Measurements from ENCODE around the gene MAVS. TPM values are rescaled to one million over a fixed set of nuclear protein-coding genes. Genes with fewer than 3 reads are reported as not detected.
A peak's percentile ranks its signal among the peaks of the same experiment; 100 is the strongest.

The MAVS gene
- total and polyA plus RNA-seq, 9 of the 15 experiments (the other 6 are each of a cell fraction or from before 2014, with no cell fraction given), result 1.6 to 22.0 (median 11.3) TPM

- TF ChIP-seq, protein P1, sequence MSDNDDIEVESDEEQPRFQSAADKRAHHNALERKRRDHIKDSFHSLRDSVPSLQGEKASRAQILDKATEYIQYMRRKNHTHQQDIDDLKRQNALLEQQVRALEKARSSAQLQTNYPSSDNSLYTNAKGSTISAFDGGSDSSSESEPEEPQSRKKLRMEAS (CRISPR knock-in tag; IDR thresholded peaks at IDR 0.05), result peak; percentile 46; the same call in 1 of the 2 replicates
- TF ChIP-seq, protein P2, sequence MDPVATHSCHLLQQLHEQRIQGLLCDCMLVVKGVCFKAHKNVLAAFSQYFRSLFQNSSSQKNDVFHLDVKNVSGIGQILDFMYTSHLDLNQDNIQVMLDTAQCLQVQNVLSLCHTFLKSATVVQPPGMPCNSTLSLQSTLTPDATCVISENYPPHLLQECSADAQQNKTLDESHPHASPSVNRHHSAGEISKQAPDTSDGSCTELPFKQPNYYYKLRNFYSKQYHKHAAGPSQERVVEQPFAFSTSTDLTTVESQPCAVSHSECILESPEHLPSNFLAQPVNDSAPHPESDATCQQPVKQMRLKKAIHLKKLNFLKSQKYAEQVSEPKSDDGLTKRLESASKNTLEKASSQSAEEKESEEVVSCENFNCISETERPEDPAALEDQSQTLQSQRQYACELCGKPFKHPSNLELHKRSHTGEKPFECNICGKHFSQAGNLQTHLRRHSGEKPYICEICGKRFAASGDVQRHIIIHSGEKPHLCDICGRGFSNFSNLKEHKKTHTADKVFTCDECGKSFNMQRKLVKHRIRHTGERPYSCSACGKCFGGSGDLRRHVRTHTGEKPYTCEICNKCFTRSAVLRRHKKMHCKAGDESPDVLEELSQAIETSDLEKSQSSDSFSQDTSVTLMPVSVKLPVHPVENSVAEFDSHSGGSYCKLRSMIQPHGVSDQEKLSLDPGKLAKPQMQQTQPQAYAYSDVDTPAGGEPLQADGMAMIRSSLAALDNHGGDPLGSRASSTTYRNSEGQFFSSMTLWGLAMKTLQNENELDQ (CRISPR knock-in tag; IDR thresholded peaks at IDR 0.05; ENCODE audit: borderline replicate concordance), result no peak
- TF ChIP-seq POLR3A (IDR thresholded peaks at IDR 0.05; ENCODE audit: borderline replicate concordance, extremely low read depth, insufficient read depth, insufficient read length) (no peak), FOXM1 (IDR thresholded peaks at IDR 0.05; ENCODE audit: low read depth) (peak; percentile 85), FOXM1 (CRISPR knock-in tag; IDR thresholded peaks at IDR 0.05; ENCODE audit: low read depth) (no peak), MED1 (CRISPR knock-in tag; IDR thresholded peaks at IDR 0.05; ENCODE audit: borderline replicate concordance) (no peak), FIP1L1 (IDR thresholded peaks at IDR 0.05; ENCODE audit: low read depth, low read length, poor library complexity, severe bottlenecking) (no peak), ZNF785 (CRISPR knock-in tag; IDR thresholded peaks at IDR 0.05) (no peak)
- TF ChIP-seq, protein P3, sequence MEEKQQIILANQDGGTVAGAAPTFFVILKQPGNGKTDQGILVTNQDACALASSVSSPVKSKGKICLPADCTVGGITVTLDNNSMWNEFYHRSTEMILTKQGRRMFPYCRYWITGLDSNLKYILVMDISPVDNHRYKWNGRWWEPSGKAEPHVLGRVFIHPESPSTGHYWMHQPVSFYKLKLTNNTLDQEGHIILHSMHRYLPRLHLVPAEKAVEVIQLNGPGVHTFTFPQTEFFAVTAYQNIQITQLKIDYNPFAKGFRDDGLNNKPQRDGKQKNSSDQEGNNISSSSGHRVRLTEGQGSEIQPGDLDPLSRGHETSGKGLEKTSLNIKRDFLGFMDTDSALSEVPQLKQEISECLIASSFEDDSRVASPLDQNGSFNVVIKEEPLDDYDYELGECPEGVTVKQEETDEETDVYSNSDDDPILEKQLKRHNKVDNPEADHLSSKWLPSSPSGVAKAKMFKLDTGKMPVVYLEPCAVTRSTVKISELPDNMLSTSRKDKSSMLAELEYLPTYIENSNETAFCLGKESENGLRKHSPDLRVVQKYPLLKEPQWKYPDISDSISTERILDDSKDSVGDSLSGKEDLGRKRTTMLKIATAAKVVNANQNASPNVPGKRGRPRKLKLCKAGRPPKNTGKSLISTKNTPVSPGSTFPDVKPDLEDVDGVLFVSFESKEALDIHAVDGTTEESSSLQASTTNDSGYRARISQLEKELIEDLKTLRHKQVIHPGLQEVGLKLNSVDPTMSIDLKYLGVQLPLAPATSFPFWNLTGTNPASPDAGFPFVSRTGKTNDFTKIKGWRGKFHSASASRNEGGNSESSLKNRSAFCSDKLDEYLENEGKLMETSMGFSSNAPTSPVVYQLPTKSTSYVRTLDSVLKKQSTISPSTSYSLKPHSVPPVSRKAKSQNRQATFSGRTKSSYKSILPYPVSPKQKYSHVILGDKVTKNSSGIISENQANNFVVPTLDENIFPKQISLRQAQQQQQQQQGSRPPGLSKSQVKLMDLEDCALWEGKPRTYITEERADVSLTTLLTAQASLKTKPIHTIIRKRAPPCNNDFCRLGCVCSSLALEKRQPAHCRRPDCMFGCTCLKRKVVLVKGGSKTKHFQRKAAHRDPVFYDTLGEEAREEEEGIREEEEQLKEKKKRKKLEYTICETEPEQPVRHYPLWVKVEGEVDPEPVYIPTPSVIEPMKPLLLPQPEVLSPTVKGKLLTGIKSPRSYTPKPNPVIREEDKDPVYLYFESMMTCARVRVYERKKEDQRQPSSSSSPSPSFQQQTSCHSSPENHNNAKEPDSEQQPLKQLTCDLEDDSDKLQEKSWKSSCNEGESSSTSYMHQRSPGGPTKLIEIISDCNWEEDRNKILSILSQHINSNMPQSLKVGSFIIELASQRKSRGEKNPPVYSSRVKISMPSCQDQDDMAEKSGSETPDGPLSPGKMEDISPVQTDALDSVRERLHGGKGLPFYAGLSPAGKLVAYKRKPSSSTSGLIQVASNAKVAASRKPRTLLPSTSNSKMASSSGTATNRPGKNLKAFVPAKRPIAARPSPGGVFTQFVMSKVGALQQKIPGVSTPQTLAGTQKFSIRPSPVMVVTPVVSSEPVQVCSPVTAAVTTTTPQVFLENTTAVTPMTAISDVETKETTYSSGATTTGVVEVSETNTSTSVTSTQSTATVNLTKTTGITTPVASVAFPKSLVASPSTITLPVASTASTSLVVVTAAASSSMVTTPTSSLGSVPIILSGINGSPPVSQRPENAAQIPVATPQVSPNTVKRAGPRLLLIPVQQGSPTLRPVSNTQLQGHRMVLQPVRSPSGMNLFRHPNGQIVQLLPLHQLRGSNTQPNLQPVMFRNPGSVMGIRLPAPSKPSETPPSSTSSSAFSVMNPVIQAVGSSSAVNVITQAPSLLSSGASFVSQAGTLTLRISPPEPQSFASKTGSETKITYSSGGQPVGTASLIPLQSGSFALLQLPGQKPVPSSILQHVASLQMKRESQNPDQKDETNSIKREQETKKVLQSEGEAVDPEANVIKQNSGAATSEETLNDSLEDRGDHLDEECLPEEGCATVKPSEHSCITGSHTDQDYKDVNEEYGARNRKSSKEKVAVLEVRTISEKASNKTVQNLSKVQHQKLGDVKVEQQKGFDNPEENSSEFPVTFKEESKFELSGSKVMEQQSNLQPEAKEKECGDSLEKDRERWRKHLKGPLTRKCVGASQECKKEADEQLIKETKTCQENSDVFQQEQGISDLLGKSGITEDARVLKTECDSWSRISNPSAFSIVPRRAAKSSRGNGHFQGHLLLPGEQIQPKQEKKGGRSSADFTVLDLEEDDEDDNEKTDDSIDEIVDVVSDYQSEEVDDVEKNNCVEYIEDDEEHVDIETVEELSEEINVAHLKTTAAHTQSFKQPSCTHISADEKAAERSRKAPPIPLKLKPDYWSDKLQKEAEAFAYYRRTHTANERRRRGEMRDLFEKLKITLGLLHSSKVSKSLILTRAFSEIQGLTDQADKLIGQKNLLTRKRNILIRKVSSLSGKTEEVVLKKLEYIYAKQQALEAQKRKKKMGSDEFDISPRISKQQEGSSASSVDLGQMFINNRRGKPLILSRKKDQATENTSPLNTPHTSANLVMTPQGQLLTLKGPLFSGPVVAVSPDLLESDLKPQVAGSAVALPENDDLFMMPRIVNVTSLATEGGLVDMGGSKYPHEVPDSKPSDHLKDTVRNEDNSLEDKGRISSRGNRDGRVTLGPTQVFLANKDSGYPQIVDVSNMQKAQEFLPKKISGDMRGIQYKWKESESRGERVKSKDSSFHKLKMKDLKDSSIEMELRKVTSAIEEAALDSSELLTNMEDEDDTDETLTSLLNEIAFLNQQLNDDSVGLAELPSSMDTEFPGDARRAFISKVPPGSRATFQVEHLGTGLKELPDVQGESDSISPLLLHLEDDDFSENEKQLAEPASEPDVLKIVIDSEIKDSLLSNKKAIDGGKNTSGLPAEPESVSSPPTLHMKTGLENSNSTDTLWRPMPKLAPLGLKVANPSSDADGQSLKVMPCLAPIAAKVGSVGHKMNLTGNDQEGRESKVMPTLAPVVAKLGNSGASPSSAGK (IDR thresholded peaks at IDR 0.05), result no peak
- TF ChIP-seq, protein P4, sequence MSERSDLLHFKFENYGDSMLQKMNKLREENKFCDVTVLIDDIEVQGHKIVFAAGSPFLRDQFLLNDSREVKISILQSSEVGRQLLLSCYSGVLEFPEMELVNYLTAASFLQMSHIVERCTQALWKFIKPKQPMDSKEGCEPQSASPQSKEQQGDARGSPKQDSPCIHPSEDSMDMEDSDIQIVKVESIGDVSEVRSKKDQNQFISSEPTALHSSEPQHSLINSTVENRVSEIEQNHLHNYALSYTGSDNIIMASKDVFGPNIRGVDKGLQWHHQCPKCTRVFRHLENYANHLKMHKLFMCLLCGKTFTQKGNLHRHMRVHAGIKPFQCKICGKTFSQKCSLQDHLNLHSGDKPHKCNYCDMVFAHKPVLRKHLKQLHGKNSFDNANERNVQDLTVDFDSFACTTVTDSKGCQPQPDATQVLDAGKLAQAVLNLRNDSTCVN (CRISPR knock-in tag; IDR thresholded peaks at IDR 0.05), result no peak
Observed at GRCh38 chr20:3909952-3910366, 63.3 kb downstream of the MAVS start (continued).
